ENCODE measurements around the gene FGF19. TPM values are rescaled to one million over a fixed set of nuclear protein-coding genes. Genes with fewer than 3 reads are reported as not detected.

The FGF19 gene
- total and polyA plus RNA-seq, 9 of the 15 experiments (the other 6 are each of a cell fraction or from before 2014, with no cell fraction given): 0.11 TPM; not detected in 8

DNA sequence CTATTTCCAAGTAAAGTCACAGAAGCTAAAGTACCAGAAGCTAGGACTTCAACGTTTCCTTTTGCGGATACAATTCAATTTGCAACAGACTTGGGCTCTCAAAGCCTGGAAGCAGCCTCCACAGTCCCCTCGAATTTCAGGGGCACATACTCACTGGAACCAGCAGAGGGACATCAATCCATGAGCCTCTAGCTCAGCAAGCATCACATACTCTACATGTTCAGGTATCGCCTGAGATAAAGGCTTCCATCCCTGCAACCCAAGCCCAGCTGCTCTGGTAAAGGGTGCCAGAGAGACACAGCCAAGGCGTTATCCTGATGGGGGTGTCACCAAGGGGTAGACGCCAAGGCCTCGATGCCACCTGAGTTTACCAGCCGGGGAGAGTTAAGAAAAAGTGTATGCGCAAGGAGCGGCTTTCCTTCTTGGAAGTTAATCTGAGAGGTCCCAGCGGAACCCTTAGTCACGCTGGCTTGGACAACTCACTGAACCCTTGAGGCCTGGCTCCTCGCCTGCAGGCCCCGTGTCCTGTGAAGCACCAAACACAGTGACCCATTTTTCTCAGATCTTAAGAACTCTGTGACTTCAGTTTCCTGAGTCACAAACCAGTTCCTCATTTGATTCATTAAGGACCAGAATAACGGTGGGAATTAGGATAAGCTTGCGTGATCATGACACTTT lies 41.7 kb downstream of the FGF19 start (continued):
- TF ChIP-seq, protein P1, sequence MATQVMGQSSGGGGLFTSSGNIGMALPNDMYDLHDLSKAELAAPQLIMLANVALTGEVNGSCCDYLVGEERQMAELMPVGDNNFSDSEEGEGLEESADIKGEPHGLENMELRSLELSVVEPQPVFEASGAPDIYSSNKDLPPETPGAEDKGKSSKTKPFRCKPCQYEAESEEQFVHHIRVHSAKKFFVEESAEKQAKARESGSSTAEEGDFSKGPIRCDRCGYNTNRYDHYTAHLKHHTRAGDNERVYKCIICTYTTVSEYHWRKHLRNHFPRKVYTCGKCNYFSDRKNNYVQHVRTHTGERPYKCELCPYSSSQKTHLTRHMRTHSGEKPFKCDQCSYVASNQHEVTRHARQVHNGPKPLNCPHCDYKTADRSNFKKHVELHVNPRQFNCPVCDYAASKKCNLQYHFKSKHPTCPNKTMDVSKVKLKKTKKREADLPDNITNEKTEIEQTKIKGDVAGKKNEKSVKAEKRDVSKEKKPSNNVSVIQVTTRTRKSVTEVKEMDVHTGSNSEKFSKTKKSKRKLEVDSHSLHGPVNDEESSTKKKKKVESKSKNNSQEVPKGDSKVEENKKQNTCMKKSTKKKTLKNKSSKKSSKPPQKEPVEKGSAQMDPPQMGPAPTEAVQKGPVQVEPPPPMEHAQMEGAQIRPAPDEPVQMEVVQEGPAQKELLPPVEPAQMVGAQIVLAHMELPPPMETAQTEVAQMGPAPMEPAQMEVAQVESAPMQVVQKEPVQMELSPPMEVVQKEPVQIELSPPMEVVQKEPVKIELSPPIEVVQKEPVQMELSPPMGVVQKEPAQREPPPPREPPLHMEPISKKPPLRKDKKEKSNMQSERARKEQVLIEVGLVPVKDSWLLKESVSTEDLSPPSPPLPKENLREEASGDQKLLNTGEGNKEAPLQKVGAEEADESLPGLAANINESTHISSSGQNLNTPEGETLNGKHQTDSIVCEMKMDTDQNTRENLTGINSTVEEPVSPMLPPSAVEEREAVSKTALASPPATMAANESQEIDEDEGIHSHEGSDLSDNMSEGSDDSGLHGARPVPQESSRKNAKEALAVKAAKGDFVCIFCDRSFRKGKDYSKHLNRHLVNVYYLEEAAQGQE (IDR thresholded peaks at IDR 0.05; ENCODE audit: borderline replicate concordance): no peak
- TF ChIP-seq, protein P1 (CRISPR knock-in tag; IDR thresholded peaks at IDR 0.05; ENCODE audit: low read depth): no peak
- TF ChIP-seq XRCC4 (IDR thresholded peaks at IDR 0.05; ENCODE audit: extremely low read depth, insufficient read depth, insufficient read length): no peak
